Neural cell (in vitro differentiated cells): ENCODE measurements around the gene SUMO3. TPM values are rescaled to one million over a fixed set of nuclear protein-coding genes. Genes with fewer than 3 reads are reported as not detected.

Experiments
- H2AFZ ChIP-seq: fragments of 200-600, 300-800 bp; sonication (generic), shearing (Covaris generic); 2 replicates; pipeline ENCODE4 v1.6.0; 2014; ENCODE audit warnings: low read depth, mild to moderate bottlenecking, antibody characterized with exemption, low read length, moderate library complexity
- H3F3A ChIP-seq: fragments of 200-600 bp; shearing (Covaris generic); 2 replicates; pipeline ENCODE4 v1.6.1; 2016; ENCODE audit warnings: mild to moderate bottlenecking, moderate library complexity, mixed read lengths, antibody characterized with exemption, low read length; ENCODE audit not compliant: insufficient read depth, poor library complexity, severe bottlenecking
- H3K27ac ChIP-seq: fragments of 200-600, 300-800 bp; sonication (generic), shearing (Covaris generic); 2 replicates; pipeline ENCODE4 v1.5.1; 2014; ENCODE audit warnings: mild to moderate bottlenecking, low read length, moderate library complexity
- H3K27me3 ChIP-seq: fragments of 300-800, 200-600 bp; sonication (generic), shearing (Covaris generic); 2 replicates; pipeline ENCODE4 v1.6.0; 2014; ENCODE audit warnings: mild to moderate bottlenecking, low read depth, low read length, moderate library complexity; ENCODE audit not compliant: insufficient read depth
- H3K36me3 ChIP-seq: fragments of 300-800, 200-600 bp; sonication (generic), shearing (Covaris generic); 2 replicates; pipeline ENCODE4 v1.5.1; 2014; ENCODE audit warnings: mild to moderate bottlenecking, antibody characterized with exemption, low read length, moderate library complexity; ENCODE audit not compliant: insufficient read depth
- H3K4me2 ChIP-seq: fragments of 300-800, 200-600 bp; sonication (generic), shearing (Covaris generic); 2 replicates; pipeline ENCODE4 v1.6.0; 2014; ENCODE audit warnings: mild to moderate bottlenecking, low read length
- H3K4me3 ChIP-seq: fragments of 300-800, 200-600 bp; sonication (generic), shearing (Covaris generic); 2 replicates; pipeline ENCODE4 v1.5.1; 2014; ENCODE audit warnings: mild to moderate bottlenecking, low read length, moderate library complexity
- H3K79me2 ChIP-seq: fragments of 200-600 bp; shearing (Covaris generic); replicated peaks from 2 replicates; pipeline ENCODE4 v1.6.0; 2014; ENCODE audit warnings: mild to moderate bottlenecking, low read length, moderate library complexity; ENCODE audit not compliant: insufficient read depth
- H3K9ac ChIP-seq: fragments of 300-800, 200-600 bp; sonication (generic), shearing (Covaris generic); 2 replicates; pipeline ENCODE4 v1.6.1; 2016; ENCODE audit warnings: mild to moderate bottlenecking, low read length, mixed read lengths
- H3K9me2 ChIP-seq: fragments of 200-600 bp; shearing (Covaris generic); 2 replicates; pipeline ENCODE4 v1.6.1; 2016; ENCODE audit warnings: mild to moderate bottlenecking, low read length, mixed read lengths; ENCODE audit not compliant: insufficient read depth
- H3K9me3 ChIP-seq: fragments of 200-600, 300-800 bp; sonication (generic), shearing (Covaris generic); 2 replicates; pipeline ENCODE4 v1.6.1; 2016; ENCODE audit warnings: mild to moderate bottlenecking, mixed run types, low read length, moderate library complexity, mixed read lengths
- H4K20me1 ChIP-seq: fragments of 200-600 bp; shearing (Covaris generic); 2 replicates; pipeline ENCODE4 v1.6.1; 2016; ENCODE audit warnings: mild to moderate bottlenecking, mixed run types; ENCODE audit not compliant: insufficient read depth
- CTCF ChIP-seq: fragments of 450-650 bp; IDR thresholded peaks from 2 replicates; pipeline ENCODE4 v1.5.1; 2014; ENCODE audit warnings: antibody characterized with exemption, mild to moderate bottlenecking, moderate library complexity; ENCODE audit not compliant: poor library complexity, severe bottlenecking
- EP300 ChIP-seq: fragments of 450-650 bp; conservative IDR thresholded peaks from 2 replicates; pipeline ENCODE4 v1.6.1; 2014; ENCODE audit warnings: antibody characterized with exemption, mild to moderate bottlenecking, moderate library complexity; ENCODE audit not compliant: poor library complexity, severe bottlenecking
- EZH2 ChIP-seq: fragments of 200-600, 300-800 bp; shearing (Covaris generic), sonication (generic); IDR thresholded peaks from 2 replicates; pipeline ENCODE4 v1.6.1; 2014; ENCODE audit warnings: antibody characterized with exemption, low read length, borderline replicate concordance, mild to moderate bottlenecking; ENCODE audit not compliant: insufficient read depth, poor library complexity, severe bottlenecking
- MXI1 ChIP-seq: fragments of 450-650 bp; conservative IDR thresholded peaks from 2 replicates; pipeline ENCODE4 v1.6.1; 2014; ENCODE audit warnings: antibody characterized with exemption, mild to moderate bottlenecking; ENCODE audit not compliant: poor library complexity, severe bottlenecking
- POLR2AphosphoS5 ChIP-seq: IDR thresholded peaks from 2 replicates; pipeline ENCODE4 v1.6.1; 2012
- RAD21 ChIP-seq: fragments of 450-650 bp; conservative IDR thresholded peaks from 2 replicates; pipeline ENCODE4 v1.6.1; 2014; ENCODE audit warnings: antibody characterized with exemption, mild to moderate bottlenecking, moderate library complexity
- REST ChIP-seq: IDR thresholded peaks from 2 replicates; pipeline ENCODE4 v1.6.1; 2012; ENCODE audit warnings: borderline replicate concordance
- SMC3 ChIP-seq: fragments of 450-650 bp; conservative IDR thresholded peaks from 2 replicates; pipeline ENCODE4 v1.6.1; 2014; ENCODE audit warnings: antibody characterized with exemption, mild to moderate bottlenecking, moderate library complexity; ENCODE audit not compliant: poor library complexity
- TAF1 ChIP-seq: IDR thresholded peaks from 2 replicates; pipeline ENCODE4 v1.6.1; 2012; ENCODE audit warnings: low read depth
- polyA plus RNA-seq: library from polyadenylated mRNA; depleted of rRNA; stranded (reverse); fragments of >200 nt; gene quantifications from 2 replicates; pipeline ENCODE4 v1.2.3, GENCODE V29; 2014

The SUMO3 gene
- polyA plus RNA-seq, 1 donor from 2014 or later = 113 TPM

- Histone ChIP-seq H3K4me3 (no peak overlapping the region), H2AFZ (no peak overlapping the region), H3K4me2 (no peak overlapping the region), H3K79me2 (no peaks in the 10 kb centered on the region), H3K27me3 (no peaks in the 10 kb centered on the region), H3K9ac (no peak overlapping the region), H3K27ac (no peak overlapping the region), H4K20me1 (no peaks in the 10 kb centered on the region), H3K9me2 (no peaks in the 10 kb centered on the region), H3K36me3 (no peaks in the 10 kb centered on the region), H3K9me3 (peaks cover 13% of the 10 kb centered on the region), H3F3A (no peaks in the 10 kb centered on the region)
- TF ChIP-seq TAF1 = no peak
- TF ChIP-seq EP300 = no peak
- no peak for TF ChIP-seq CTCF
- TF ChIP-seq MXI1 = no peak
- TF ChIP-seq REST = no peak
These were observed 1.7 kb upstream of the SUMO3 start for GRCh38 chr21:44819283-44820243.

GRCh38 chr21:44818640-44819011 is 764 bp upstream of the SUMO3 start:
- H3K36me3 ChIP-seq = no peaks in the 10 kb centered on the region
- no peak for TF ChIP-seq CTCF
- no peak for TF ChIP-seq TAF1
- TF ChIP-seq REST = no peak
- no peak for TF ChIP-seq MXI1
- TF ChIP-seq SMC3 = no peak
- TF ChIP-seq EZH2 = no peak
- no peak for TF ChIP-seq POLR2AphosphoS5
- no peak for TF ChIP-seq RAD21
- TF ChIP-seq EP300 = no peak
- H3K27me3 ChIP-seq = no peaks in the 10 kb centered on the region
- no peaks in the 10 kb centered on the region for H3K79me2 ChIP-seq
- H4K20me1 ChIP-seq = no peaks in the 10 kb centered on the region
- peak overlapping the region; percentile 44 for H3K27ac ChIP-seq
- H3K4me3 ChIP-seq = peak overlapping the region; percentile 75
- no peak overlapping the region for H3K4me2 ChIP-seq
- no peaks in the 10 kb centered on the region for H3K9me2 ChIP-seq
- no peaks in the 10 kb centered on the region for H3F3A ChIP-seq
- H3K9ac ChIP-seq = peak overlapping the region; percentile 75
- H2AFZ ChIP-seq = peak overlapping the region; percentile 56
- H3K9me3 ChIP-seq = peaks cover 13% of the 10 kb centered on the region
